RWPE1 (cell line): Measurements from ENCODE around the gene CCDC88A.

ENCODE experiments used
- CTCF ChIA-PET: fragments of 350-600 bp; sonication (Branson Sonifier 250); formaldehyde crosslinking; extraction: SDS; loops from one replicate; lab custom pipeline; 2021; lab: Yijun Ruan, JAX
- POLR2A ChIA-PET: fragments of 400-600 bp; formaldehyde crosslinking; extraction: SDS; loops from one replicate; lab custom pipeline; 2020; ENCODE audit warnings: antibody characterized with exemption; ENCODE audit not compliant: low non-redundant PET; lab: Yijun Ruan, JAX
- DNase-seq: peaks from one replicate; pipeline ENCODE4 v3.0.0; 2012; ENCODE audit warnings: low spot score
- H3K27ac ChIP-seq: fragments of 450-650 bp; 2 replicates; pipeline ENCODE4 v1.5.1; 2017
- CTCF ChIP-seq: fragments of 450-650 bp; conservative IDR thresholded peaks from 2 replicates; pipeline ENCODE4 v1.5.1; 2017; ENCODE audit warnings: low read depth, mild to moderate bottlenecking

CCDC88A gene

GRCh38 chr2:55438391-55439100 is 18.9 kb upstream of the CCDC88A start:
- no peak overlapping the region for H3K27ac ChIP-seq
- ChIA-PET POLR2A (no interaction called here), CTCF (interaction anchor here (0.5 to 0.6 kb wide), 2 partner anchors 76 to 118 kb away, joined by 3 read pairs; no protein-coding TSS in a partner anchor)
- no peak for DNase-seq
- TF ChIP-seq CTCF = no peak

GRCh38 chr2:55437515-55438390 is 18.1 kb upstream of the CCDC88A start:
- POLR2A ChIA-PET = no interaction called here
- CTCF ChIA-PET = interaction anchor here (0.5 to 0.6 kb wide), 2 partner anchors 77 to 119 kb away, joined by 3 read pairs; no protein-coding TSS in a partner anchor
- H3K27ac ChIP-seq = no peak overlapping the region
- DNase-seq = no peak
- TF ChIP-seq CTCF = no peak

- no peak overlapping the region for H3K27ac ChIP-seq
- ChIA-PET POLR2A (no interaction called here), CTCF (interaction anchor here (0.6 to 0.9 kb wide), 3 partner anchors 9 to 384 kb away, joined by 3 to 4 read pairs (median 3); no protein-coding TSS in a partner anchor)
- DNase-seq = peak; percentile 20
- TF ChIP-seq CTCF = peak; percentile 78
Observed at GRCh38 chr2:55431982-55432627, 12.4 kb upstream of the CCDC88A start.

- no peak for DNase-seq
- ChIA-PET CTCF (interaction anchor here (0.6 to 0.7 kb wide), 2 partner anchors 147 to 924 kb away, joined by 3 to 4 read pairs; no protein-coding TSS in a partner anchor), POLR2A (no interaction called here)
- no peak for TF ChIP-seq CTCF
- no peak overlapping the region for H3K27ac ChIP-seq
Observed at GRCh38 chr2:55430211-55430975, 10.7 kb upstream of the CCDC88A start.

- POLR2A ChIA-PET = no interaction called here
- DNase-seq = no peak
- no peak overlapping the region for H3K27ac ChIP-seq
- CTCF ChIA-PET = no interaction called here
- TF ChIP-seq CTCF = no peak
Observed at GRCh38 chr2:55428258-55428657, 8.6 kb upstream of the CCDC88A start.
